Epidermal melanocyte (primary cell): ENCODE data around the gene BLID.

Experiments
- DNase-seq: peaks from one replicate; pipeline ENCODE4 v3.0.0; 2011; ENCODE audit warnings: low spot score; ENCODE audit not compliant: insufficient read length

BLID gene

DNA sequence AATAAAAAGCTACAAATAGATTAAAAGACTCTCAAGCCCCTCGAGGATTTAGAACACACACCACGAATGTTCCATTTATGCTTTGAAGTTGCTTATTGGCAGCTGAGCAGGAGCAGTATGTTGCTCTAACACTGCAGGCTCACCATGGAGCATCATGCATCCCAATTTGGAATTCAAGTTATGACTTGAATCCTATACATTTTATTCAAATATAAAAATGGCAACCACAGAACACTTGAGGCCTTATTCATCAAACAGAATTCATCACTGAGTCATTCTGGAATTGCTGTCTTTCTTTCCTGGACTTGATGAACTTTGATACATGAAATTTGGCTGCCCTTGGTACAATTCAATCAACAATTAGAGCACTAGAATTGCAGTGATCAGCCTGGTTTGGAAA is 24.5 kb upstream of the BLID start:
- DNase-seq, result no peak

DNA sequence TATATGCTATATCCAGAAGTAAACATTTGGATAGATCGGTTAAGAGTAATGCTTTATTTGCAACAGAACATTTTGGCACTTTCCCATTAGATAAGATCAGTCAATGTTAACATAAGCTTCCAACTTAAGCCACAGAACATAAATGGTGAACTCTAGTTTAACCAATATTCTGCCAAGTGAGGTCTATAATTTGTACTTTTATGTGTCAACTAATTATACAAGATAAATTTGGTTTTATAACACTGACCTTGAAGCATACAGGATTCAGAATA is 23.5 kb upstream of the BLID start:
- no peak for DNase-seq

DNA sequence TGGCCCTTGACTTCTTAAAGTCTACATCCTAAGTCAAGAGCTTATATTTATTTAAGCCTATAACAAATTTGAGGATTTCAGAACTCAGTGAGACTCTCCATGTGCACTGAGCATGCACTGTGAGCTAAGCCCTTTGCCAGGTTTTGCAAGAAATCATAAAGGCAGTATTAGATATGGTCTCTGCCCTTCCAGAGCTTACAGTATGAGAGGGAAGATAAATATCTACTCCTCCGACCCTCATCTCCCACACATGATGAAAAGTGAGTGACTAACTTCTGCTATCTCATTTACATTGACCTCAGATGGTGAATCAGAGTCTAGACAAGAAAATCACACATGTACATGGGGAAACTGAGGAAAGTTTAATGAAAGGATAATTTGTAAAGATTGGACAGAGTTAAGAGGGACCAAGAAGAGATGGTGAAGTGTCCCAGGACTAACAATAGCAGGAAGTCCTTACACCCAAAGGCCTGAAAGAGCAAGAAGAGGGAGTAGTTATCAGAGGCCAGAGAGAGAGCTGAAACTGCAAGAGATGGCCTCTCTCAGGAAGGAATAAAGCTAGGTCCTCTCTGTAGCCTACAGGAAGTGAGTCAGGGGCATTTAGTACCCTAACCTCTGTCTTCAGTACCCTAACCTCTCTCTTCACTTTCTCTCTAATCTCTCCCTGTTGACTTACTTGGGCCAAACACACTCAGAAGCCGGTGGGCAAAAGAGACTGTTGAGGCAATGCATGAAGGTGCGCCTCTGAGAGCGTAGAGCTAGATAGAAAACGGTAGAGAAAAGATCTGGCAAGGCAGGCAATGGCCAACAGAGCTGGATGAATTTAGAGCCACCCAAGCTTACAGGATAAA is 23.0 kb upstream of the BLID start:
- no peak for DNase-seq

DNA sequence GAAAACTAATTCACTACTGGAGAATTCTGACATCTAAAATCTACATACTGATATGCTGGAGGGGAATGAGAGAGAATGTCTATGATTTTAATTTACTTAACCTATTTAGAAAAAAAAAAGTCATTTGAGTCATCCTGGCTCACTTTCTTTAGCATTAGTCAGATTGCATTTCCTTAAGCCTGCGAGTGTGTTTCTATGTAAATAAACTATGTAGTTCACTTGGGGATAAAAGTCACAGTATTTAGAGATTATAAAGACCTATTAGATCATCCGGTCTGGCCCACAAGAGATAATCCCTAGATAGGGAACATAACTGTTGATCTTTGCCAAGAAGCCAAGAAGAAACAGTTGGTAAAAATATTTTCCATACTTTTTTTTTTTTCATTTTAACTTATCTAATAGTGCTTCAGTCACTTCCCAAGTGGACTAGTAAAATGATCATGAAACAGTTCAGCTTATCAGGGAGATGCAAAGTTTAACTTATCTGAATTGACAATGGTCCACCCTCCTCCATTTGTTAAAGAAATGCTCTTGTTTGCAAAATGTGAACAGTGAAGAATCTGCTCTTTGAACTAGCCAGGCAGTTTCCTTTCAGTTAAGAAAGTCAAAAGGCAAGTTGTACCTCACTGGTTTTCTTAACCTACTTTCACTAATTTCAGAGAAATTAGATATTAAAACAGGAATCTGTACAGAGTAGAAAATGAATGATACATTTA is 21.2 kb upstream of the BLID start:
- no peak for DNase-seq

DNA sequence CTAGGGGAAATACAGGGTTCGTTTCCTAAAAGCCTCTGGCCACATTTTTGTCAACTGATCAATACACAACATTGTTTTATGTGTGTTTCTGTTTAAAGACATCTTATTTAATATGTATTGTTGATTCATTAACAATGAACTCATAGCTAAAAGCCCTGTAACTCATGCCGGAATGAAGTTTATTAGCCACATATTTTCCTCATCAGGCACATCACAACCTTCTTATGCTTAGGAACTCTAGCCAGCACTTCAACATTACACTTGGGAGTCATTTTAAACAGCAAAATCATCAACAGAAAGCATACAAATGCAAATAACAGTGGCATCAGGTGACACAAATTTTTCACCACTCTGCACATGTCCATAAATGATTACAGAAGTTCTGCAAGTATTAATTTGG is 15.1 kb upstream of the BLID start:
- no peak for DNase-seq

DNA sequence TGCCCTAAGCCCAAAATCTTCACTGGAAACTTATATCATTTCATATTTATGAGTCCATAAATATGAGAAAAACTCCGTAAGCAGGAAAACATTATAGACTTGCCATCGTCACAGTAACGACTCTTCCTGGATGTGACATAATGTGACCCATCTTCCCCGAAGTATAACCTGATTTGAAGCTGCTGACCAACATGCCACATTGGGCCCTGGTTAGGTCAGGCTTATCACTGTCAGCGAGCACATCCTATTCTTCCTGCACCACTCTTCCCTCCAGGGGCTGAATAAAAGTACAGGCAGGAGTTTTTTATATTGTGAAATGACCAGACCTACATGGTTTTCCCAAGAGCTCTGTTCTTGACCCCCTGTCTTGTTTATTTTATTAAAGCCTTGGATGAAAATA is 12.1 kb upstream of the BLID start:
- DNase-seq, result no peak

DNA sequence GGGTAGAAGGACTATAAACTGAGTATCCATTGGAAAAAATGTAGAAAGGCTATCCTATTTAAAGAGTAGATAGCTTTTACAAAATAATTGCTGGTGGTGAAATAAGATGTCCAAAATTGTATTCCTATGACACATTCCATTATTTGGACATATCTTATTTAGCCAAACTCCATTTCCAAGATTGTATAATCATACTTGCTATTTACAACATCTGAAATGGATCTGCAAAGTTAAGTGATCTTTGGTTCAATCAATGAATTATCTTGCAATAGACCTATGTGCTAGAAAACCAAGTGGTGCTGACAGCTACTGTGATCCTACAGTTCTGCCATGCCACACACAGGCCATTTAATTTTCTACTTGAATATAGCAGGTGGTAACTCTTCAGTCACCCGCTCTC is 11.0 kb upstream of the BLID start:
- no peak for DNase-seq

DNA sequence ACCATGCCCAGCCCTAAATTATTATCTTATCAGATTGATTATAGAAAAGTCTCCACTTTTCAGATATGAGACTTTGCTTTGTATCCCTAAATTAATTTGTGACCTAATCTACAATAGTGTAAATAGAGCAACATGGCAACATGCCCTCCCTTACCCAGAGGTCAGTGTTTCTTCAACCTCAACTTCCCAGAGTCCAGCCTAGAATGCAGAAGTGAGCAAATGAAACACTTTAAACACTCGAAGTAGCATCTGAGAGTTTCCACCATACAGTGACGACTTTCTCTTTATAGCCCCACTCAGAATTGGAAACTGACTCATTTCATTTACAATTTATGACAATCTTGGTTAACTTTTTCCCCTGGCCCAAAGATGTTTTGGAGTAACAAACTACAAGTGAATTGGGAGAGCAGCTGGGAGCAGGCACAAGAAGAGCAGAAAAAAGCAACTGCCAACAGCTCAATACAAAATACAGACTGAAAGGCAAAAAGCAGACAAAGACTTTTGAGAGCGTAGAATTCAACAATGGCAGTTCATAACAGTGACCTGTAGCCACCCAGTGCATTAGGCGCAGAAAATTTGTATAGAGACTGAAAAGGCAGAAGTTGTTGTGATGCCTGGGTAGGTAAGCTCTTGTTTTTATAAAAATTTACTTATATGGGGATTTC is 10.1 kb upstream of the BLID start:
- DNase-seq, result no peak

DNA sequence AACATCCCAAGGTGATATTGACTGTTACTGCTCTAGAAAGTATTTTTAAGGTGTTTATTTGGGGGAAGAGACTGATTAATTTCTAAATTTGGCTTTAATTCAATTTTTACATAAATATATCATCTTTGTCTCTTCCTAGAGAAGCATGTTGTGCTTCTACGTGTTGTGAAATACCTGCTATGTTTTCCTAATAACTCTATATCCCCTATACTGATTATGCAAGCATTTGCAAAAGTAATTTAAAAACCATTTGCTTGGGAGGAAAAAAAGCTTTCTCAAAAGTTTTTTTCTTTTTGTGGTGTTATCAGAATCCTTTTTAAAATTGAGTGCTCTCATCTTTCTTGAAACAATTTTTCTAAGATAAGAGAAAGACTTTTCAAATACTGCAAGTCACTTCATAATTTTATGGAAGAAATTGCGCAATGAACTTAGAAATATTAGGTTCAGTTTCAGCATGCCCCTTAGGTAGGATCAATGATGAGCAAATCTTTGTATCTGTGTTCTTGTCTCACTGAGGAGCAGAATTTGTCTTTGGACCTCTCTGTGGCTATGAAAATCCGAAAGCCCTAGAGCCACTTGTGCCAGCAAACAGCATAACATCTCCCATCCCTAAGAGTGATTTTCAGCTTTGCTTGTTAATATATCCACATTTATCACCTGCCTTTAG is 7.4 kb upstream of the BLID start:
- DNase-seq, result no peak

DNA sequence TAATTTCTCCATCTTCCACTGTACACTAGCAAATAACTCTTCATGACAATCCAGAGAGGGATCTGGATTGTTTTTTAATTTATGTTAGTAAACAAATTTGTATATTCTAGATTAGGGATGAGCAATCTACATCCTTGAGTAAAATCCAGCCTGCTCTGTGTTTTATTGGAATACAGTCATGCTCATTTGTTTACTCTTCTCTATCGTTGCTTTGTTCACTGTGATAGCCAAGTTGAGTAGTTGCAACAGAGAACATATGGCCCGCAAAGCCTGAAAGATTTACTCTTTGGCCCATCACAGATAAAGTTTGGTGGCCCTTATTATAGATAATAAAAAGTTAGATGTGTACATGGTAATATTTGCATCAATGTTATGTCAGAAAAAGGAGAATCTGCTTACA is 6.2 kb upstream of the BLID start:
- no peak for DNase-seq

DNA sequence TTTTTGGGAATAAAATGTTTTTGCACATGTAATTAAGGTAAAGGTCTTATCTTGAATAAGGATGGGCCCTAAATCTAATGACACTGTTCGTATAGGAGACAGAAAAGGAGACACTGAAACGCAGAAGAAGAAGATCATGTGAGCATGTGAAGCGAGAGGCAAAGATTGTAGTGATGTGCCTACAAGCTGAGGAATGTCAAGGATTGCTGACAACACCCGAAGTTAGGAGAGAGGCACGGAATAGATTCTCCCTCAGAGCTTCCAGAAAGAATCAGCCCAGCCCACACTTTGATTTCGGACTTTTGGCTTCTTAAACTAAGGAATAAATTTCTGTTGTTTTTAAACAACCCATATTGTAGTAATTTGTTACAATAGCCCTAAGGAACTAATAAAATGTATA is 4.1 kb upstream of the BLID start:
- DNase-seq, result no peak

DNA sequence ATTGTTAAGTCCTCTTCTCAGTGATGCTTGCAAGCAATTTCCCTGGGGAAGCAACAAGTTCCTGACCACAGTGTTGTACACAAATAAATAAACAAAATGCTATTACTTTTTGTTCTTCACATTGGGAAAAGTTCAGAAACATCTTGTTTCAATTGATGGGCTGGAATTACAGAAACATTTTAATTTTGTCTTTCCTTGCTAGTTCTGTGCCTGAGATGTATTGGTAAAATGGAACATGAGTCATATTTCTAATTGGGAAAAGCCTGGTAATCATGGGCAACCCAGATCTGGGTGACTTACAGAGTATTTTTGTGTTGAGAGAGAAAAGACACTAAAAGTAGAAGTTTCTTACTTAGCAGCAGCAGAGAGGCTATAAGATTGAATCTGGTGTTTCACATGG is 576 bp upstream of the BLID start:
- DNase-seq, result no peak

DNA sequence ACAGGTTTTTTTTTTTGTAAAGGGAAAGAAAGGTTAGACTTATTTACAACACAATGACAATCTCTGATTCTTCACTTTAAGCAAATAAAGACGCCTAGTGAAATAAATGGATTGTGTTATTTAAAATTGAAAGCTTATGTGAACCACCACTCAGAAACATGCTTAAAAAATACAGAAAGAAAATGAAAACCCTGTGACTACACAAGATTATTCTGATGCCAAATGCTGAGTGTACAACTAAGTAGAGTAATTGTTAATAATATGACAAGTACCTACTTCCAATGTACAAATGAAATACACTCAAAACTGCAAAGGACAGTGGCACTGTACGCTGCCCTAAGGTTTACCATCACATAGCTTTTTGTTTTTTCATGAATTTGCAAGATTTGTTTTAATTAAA is 1.0 kb downstream of the BLID start:
- no peak for DNase-seq

DNA sequence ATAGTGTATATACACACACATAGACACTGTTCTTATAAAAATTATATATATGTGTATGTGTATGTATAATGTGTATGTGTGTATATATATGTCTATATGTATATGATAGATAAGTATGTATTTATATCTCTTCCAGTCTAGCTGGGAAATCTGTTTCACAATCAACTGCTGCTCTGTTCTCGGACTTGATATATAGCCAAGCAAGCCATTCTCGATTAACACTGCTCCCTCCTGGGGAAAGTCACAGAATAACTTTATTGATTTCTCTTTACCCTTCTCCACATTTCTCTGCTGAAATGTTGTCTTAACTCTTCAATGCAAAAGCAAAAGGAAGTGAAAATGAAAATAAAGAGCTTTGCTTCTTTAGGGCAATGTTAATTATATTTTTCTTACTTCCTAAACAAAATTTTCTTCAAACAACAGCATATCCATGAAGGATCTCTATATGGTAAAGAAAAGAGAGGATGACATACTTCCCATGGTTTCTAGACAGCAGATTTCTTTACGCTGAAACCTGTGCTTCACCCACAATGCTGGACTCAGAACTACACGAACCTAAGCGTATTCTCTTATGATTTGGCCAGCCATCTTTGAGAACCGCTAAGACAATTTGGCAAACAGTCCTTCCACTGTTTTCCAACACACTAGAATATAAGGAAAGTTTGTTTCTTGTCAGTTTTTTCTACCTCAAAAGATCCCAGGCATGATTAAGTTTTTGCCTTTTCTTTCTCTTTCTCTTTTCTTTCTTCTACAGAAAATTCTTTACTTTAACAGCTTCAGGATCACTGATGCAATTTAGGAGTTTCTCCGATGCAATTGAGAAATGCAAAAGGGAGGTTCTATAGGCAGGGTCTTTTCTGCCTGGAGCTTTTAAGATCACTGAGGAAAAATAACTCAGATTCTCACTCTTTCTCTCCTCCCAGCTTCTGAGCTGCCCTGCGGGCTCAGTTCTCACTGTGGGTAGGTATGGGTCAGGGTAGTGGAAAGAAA is 1.9 kb downstream of the BLID start:
- DNase-seq, result no peak

DNA sequence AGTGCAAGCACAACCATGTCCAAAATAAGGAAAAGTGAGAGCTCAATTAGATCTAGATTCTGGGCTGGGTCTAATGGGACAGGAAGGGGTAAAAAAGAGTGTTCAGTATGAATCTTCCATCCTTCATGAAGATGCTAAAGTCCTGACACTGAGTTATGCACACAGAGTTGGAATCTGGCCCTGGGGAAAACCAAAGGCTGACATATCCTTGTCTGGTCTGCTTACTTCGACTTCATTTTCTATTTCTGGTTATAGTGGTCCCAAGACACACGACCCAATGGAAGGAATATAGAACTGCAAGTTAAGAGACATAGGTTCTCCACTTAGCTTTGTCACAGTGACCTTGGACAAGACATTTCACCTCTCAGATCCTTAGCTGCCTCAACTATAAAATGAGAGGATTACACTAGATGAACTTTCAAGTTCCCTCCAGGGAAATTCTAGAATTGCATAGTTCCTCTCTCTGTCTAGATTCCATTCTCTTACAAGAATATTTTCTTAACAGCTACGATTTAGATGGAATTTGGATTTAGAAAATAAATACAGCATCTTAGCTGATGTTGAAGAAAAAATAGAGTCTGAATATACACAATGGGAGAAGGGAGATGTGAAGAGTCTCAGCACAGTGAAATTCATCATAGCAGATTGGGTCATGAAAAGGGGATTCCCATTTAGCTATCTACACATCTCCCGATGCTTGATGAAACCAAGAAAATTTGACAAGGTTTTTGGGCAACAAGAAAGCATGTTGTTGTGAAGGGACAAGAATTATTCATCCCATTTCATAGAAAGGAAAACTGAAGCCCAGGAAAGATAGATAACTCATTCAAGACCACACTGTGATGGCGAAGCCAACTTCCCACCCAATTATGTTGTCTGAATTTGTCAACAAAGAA is 3.3 kb downstream of the BLID start:
- DNase-seq, result no peak

DNA sequence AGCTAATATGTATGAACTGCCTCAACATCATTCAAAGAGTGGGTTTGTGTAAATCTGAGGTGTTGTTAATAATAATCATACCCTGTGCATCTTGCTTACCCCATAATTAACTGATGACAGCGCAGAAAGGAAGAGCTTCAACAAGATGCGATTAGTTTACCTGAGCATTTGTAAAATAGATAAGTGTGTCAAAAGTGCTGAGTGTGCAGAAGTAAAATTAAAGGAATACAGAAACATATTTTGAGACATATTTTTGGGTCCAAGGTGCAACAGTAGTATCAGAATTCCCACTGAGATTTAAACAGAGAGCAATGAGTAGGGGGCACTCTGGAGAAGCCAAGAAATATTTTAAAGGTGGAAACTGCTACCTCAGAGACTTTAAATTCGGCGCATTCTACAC is 6.1 kb downstream of the BLID start:
- DNase-seq, result no peak

DNA sequence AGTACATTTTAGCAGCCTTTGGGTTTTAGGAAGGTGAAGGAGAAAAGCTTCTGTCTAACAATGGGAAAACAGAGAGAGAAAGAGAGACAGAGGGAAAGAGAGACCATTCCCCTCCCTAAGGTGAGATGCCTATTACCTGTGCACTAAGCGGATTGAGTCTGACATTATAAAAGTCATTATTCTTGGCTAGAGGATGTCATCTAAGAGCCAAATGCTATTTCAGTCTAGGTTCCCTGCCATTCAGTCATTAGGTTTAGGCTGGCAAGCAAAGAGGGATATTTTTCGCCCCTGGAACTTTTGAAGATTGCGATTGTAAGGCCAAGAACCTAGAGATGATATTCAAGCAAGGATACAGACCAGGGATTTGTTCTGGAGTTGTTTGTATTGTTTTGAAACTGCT is 7.2 kb downstream of the BLID start:
- no peak for DNase-seq

DNA sequence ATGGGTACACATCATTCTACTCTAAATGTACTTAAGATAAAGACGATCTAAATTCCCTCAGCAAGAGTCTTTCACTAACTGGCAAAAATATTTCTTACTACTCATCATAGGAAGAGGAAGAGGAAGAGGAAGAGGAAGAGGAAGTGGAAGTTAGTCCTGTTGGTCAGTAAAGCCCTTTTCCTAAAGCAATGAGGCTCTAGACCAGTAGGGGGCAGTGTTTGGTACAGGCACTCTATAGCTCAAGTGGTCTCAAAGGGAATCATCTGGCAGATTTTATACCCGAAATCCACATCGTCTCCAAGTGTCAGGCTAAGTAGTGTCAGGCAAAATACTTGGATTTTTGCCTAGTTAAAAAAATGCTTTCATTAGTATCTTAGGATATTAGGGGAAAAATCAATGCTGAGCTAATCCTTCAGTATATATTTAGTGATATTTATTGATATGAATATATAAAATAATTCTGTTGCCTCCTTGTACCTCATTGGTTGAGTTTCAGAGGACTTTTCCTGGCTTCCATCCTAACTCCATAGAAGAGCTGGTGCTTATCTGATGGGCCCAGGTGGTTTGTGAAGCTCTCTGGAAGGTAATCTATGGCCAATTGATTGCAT is 7.7 kb downstream of the BLID start:
- DNase-seq, result no peak

DNA sequence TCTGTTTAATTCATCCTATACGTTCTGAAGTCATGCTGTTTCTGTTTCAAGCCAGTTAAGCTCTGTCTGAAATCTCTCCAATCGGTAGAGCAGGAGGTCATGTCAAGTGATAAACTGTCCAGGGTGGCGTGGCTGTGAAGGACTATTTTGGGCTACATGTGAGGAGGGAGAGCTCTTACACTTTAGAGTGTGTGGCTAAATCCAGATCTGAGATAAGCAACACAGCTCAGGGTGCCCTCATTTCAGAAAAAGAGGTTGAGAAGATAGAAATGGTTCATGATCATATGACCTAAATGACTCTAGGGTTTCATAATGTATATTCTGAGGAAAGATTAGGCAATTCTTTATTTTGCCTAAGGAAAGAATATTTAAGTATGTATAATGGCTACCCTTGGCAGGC is 8.4 kb downstream of the BLID start:
- DNase-seq, result no peak

DNA sequence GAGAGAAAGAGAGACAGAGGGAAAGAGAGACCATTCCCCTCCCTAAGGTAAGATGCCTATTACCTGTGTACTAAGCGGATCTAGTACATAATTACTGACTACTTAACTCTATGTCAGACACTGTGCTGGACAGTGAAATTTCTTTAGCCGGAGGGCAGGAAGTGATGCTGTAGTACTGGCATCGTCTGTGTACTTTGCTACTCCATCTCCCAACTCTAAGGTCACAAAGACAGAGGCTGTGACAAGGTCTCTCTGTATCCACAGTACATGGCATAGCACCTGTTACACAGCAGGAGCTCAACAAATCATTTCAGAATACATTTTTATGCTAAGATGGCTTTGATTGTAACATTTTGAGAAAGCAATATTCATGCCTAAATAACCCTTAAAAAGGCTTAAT is 9.0 kb downstream of the BLID start:
- DNase-seq, result no peak
